ENCODE results near the gene NUDT4. TPM values are rescaled to one million over a fixed set of nuclear protein-coding genes. Genes with fewer than 3 reads are reported as not detected.

NUDT4 gene
- total and polyA plus RNA-seq, 2 of the 8 experiments (the other 6 are each of a cell fraction or from before 2014, with no cell fraction given) = 17.3 to 71.7 TPM

- DNase-seq (ENCODE audit: low read depth in 1 of 2, low spot score in 2 of 2) (no peak), FAIRE-seq (no peak)
- Histone ChIP-seq H2BK15ac (ENCODE audit: low read length) (no peak overlapping the region), H4K20me1 (replicated peaks in 1 of 2; ENCODE audit: control insufficient read depth in 1 of 2, insufficient read depth in 2 of 2, low read length in 2 of 2) (peaks cover 7 to 12% of the 10 kb centered on the region in 2 experiments), H3K4me3 (ENCODE audit: extremely low read depth in 1 of 4, insufficient read depth in 2 of 4, low read depth in 3 of 4, low read length in 4 of 4) (no peak overlapping the region), H3K23ac (ENCODE audit: insufficient read length) (no peak overlapping the region), H2BK12ac (ENCODE audit: low read depth, low read length) (no peak overlapping the region), H3K9ac (replicated peaks in 1 of 4; ENCODE audit: extremely low read depth in 1 of 4, low read depth in 3 of 4, low read length in 3 of 4) (no peak overlapping the region), H3K27ac (ENCODE audit: low read depth, low read length) (no peak overlapping the region), H3K23me2 (ENCODE audit: low read depth, low read length) (no peaks in the 10 kb centered on the region; the same call in 1 of the 2 replicates), H2BK20ac (ENCODE audit: low read length) (no peak overlapping the region), H3K27me3 (replicated peaks in 1 of 4; ENCODE audit: control insufficient read depth in 3 of 4, extremely low read depth in 1 of 4, insufficient read depth in 3 of 4, low read length in 3 of 4) (no peaks in the 10 kb centered on the region), H3K4me1 (replicated peaks in 1 of 4; ENCODE audit: control insufficient read depth in 3 of 4, insufficient read depth in 4 of 4, low read length in 3 of 4) (no peaks in the 10 kb centered on the region), H4K5ac (ENCODE audit: insufficient read length, low read depth, low read length) (no peak overlapping the region), H2AFZ (ENCODE audit: low read length) (no peak overlapping the region), H4K8ac (ENCODE audit: extremely low read depth, insufficient read depth, low read length) (no peak overlapping the region), H3K79me1 (ENCODE audit: low read depth, low read length) (peaks cover 2% of the 10 kb centered on the region; the same call in 1 of the 2 replicates), H3K56ac (replicated peaks; ENCODE audit: insufficient read length, low read depth, low read length) (no peak overlapping the region), H3K14ac (ENCODE audit: insufficient read length) (no peak overlapping the region), H3K36me3 (ENCODE audit: control insufficient read depth in 2 of 4, insufficient read depth in 4 of 4, low read length in 3 of 4) (peaks cover 0 to 34% (median 8%) of the 10 kb centered on the region in 4 experiments; a peak in 5 of 8 replicates), H4K91ac (replicated peaks; ENCODE audit: insufficient read length, low read length) (no peak overlapping the region), H3K9me3 (ENCODE audit: insufficient read depth in 2 of 2, low read depth in 1 of 2, low read length in 1 of 2) (no peaks in the 10 kb centered on the region), H3K4ac (replicated peaks; ENCODE audit: insufficient read length, low read depth, low read length) (no peak overlapping the region), H3K18ac (ENCODE audit: extremely low read depth, low read length) (no peak overlapping the region), H2AK5ac (ENCODE audit: low read depth, low read length) (no peak overlapping the region), H2BK120ac (replicated peaks; ENCODE audit: low read depth, low read length) (no peak overlapping the region), H3K79me2 (ENCODE audit: control insufficient read depth in 1 of 2, insufficient read depth in 2 of 2, low read length in 2 of 2) (peaks cover 8 to 32% of the 10 kb centered on the region in 2 experiments; a peak in 3 of 4 replicates), H2BK5ac (ENCODE audit: low read depth, low read length) (no peak overlapping the region), H3K4me2 (ENCODE audit: insufficient read depth in 1 of 2, low read depth in 2 of 2, low read length in 2 of 2) (no peak overlapping the region)
- ChIA-PET CTCF (ENCODE audit: partially characterized antibody) (interaction anchor here (1.1 to 4.2 kb wide), 2 partner anchors 11 to 12 kb away, joined by 3 to 22 read pairs; no protein-coding TSS in a partner anchor), POLR2A (ENCODE audit: partially characterized antibody) (no interaction called here)
- no peak for TF ChIP-seq YY1 (IDR thresholded peaks at IDR 0.05; ENCODE audit: low read depth, low read length)
- TF ChIP-seq SP1 (IDR thresholded peaks at IDR 0.05; ENCODE audit: low read depth, low read length) = no peak
- TF ChIP-seq JUN (IDR thresholded peaks at IDR 0.05; ENCODE audit: low read depth, low read length) = no peak
- TF ChIP-seq TAF1 (IDR thresholded peaks at IDR 0.05; ENCODE audit: low read depth, low read length) = no peak
- no peak for TF ChIP-seq CEBPB (IDR thresholded peaks at IDR 0.05; ENCODE audit: low read depth, low read length)
- TF ChIP-seq RXRA (IDR thresholded peaks at IDR 0.05; ENCODE audit: insufficient read depth, low read depth, low read length) = no peak
- no peak for TF ChIP-seq CREB1 (IDR thresholded peaks at IDR 0.05)
- TF ChIP-seq NRF1 (IDR thresholded peaks at IDR 0.05; ENCODE audit: low read depth, low read length) = no peak
- no peak for TF ChIP-seq USF2 (IDR thresholded peaks at IDR 0.05; ENCODE audit: low read length)
- TF ChIP-seq KDM5A (IDR thresholded peaks at IDR 0.05; ENCODE audit: low read length) = no peak
- no peak for TF ChIP-seq ATF2 (IDR thresholded peaks at IDR 0.05; ENCODE audit: low read length)
- no peak for TF ChIP-seq CHD1 (IDR thresholded peaks at IDR 0.05; ENCODE audit: low read depth, low read length)
- TF ChIP-seq GABPA (IDR thresholded peaks at IDR 0.05; ENCODE audit: borderline replicate concordance, insufficient read depth, low read length) = no peak
- TF ChIP-seq MAX (IDR thresholded peaks at IDR 0.05) = no peak
Measured at GRCh38 chr12:93408813-93409212, 31.1 kb downstream of the NUDT4 start.

Measured in H1 (cell line).